GM23338 (cell line): ENCODE results near the gene WNT9A. TPM values are rescaled to one million over a fixed set of nuclear protein-coding genes. Genes with fewer than 3 reads are reported as not detected.

Source experiments
- ATAC-seq: fragments of 200-7000 bp; cut with Tn5 transposase; 3 replicates; pipeline ENCODE4 v1.9.1; 2020
- DNase-seq: peaks from one replicate; pipeline ENCODE4 v3.0.0-alpha.2; 2015; ENCODE audit warnings: low spot score
- H2AFZ ChIP-seq: fragments of 200-600 bp; sonication (generic); 2 replicates; pipeline ENCODE4 v1.8.0; 2016; ENCODE audit warnings: antibody characterized with exemption, mild to moderate bottlenecking, moderate library complexity
- H3F3A ChIP-seq: fragments of 200-600 bp; sonication (generic); replicated peaks from 2 replicates; pipeline ENCODE4 v1.8.0; 2017; ENCODE audit warnings: antibody characterized with exemption, mixed run types, low read depth
- H3K27ac ChIP-seq: fragments of 200-600 bp; sonication (generic); 2 replicates; pipeline ENCODE4 v1.6.1; 2016; ENCODE audit warnings: low read depth
- H3K27me3 ChIP-seq: fragments of 200-600 bp; sonication (generic); 2 replicates; pipeline ENCODE4 v1.8.0; 2016; ENCODE audit warnings: mild to moderate bottlenecking, mixed run types, moderate library complexity; ENCODE audit not compliant: insufficient read depth
- H3K36me3 ChIP-seq: fragments of 200-600 bp; sonication (generic); 2 replicates; pipeline ENCODE4 v1.8.0; 2016; ENCODE audit warnings: mild to moderate bottlenecking; ENCODE audit not compliant: insufficient read depth
- H3K4me1 ChIP-seq: fragments of 200-600 bp; sonication (generic); 2 replicates; pipeline ENCODE4 v1.8.0; 2016; ENCODE audit warnings: mild to moderate bottlenecking, moderate library complexity; ENCODE audit not compliant: insufficient read depth
- H3K4me2 ChIP-seq: fragments of 200-600 bp; sonication (generic); 2 replicates; pipeline ENCODE4 v1.7.1; 2017; ENCODE audit warnings: mixed run types
- H3K4me3 ChIP-seq: fragments of 200-600 bp; sonication (generic); 2 replicates; pipeline ENCODE4 v1.6.1; 2016; ENCODE audit warnings: mixed run types
- H3K79me2 ChIP-seq: fragments of 200-600 bp; sonication (generic); replicated peaks from 2 replicates; pipeline ENCODE4 v1.8.0; 2017; ENCODE audit warnings: mild to moderate bottlenecking; ENCODE audit not compliant: insufficient read depth
- H3K9me2 ChIP-seq: fragments of 200-600 bp; sonication (generic); 2 replicates; pipeline ENCODE4 v1.8.0; 2017; ENCODE audit not compliant: insufficient read depth
- H4K20me1 ChIP-seq: fragments of 200-600 bp; sonication (generic); replicated peaks from 2 replicates; pipeline ENCODE4 v1.8.0; 2017; ENCODE audit warnings: mild to moderate bottlenecking; ENCODE audit not compliant: insufficient read depth
- H3K27ac Mint-ChIP-seq: 2 replicates; pipeline ENCODE4 v1.8.0; 2020; ENCODE audit warnings: inconsistent platforms, mild to moderate bottlenecking, moderate library complexity, mixed read lengths
- H3K27me3 Mint-ChIP-seq: 3 replicates; pipeline ENCODE4 v1.8.0; 2022; ENCODE audit warnings: low read depth, mild to moderate bottlenecking, moderate library complexity, mixed read lengths, inconsistent platforms; ENCODE audit not compliant: insufficient read depth, poor library complexity
- H3K36me3 Mint-ChIP-seq: 3 replicates; pipeline ENCODE4 v1.8.0; 2021; ENCODE audit warnings: low read depth, mild to moderate bottlenecking, inconsistent platforms, moderate library complexity, mixed read lengths
- H3K4me1 Mint-ChIP-seq: 3 replicates; pipeline ENCODE4 v1.8.0; 2020; ENCODE audit warnings: mild to moderate bottlenecking, inconsistent platforms, mixed read lengths
- H3K4me3 Mint-ChIP-seq: 3 replicates; pipeline ENCODE4 v1.8.0; 2021; ENCODE audit warnings: moderate library complexity, mild to moderate bottlenecking, inconsistent platforms, mixed read lengths
- H3K9me3 Mint-ChIP-seq: 3 replicates; pipeline ENCODE4 v1.8.0; 2020; ENCODE audit warnings: moderate library complexity, mild to moderate bottlenecking, inconsistent platforms, mixed read lengths
- CREB1 ChIP-seq: fragments of 250-450 bp; sonication (Bioruptor Pico); IDR thresholded peaks from 2 replicates; pipeline ENCODE4 v1.5.0; 2020; ENCODE audit warnings: low read depth, mild to moderate bottlenecking, moderate library complexity
- EZH2 ChIP-seq: fragments of 200-600 bp; sonication (generic); IDR thresholded peaks from one replicate; pipeline ENCODE4 v1.8.0; 2017; ENCODE audit warnings: antibody characterized with exemption, mild to moderate bottlenecking, low read depth; ENCODE audit not compliant: unreplicated experiment
- EZH2phosphoT487 ChIP-seq: fragments of 200-600 bp; sonication (generic); IDR thresholded peaks from one replicate; pipeline ENCODE4 v1.8.1; 2018; ENCODE audit warnings: antibody characterized with exemption; ENCODE audit not compliant: unreplicated experiment
- JUNB ChIP-seq: IDR thresholded peaks from one replicate; pipeline ENCODE4 v1.6.1; 2016; ENCODE audit warnings: antibody characterized with exemption; ENCODE audit not compliant: unreplicated experiment
- NANOG ChIP-seq: IDR thresholded peaks from 2 replicates; pipeline ENCODE4 v1.6.1; 2016; ENCODE audit warnings: antibody characterized with exemption, borderline replicate concordance
- POLR2AphosphoS5 ChIP-seq: IDR thresholded peaks from 2 replicates; pipeline ENCODE4 v1.6.1; 2016; ENCODE audit warnings: antibody characterized with exemption, low read depth
- STAT1 ChIP-seq: IDR thresholded peaks from one replicate; pipeline ENCODE4 v1.6.1; 2016; ENCODE audit warnings: antibody characterized with exemption; ENCODE audit not compliant: unreplicated experiment
- ZNF114 ChIP-seq: fragments of 250-450 bp; sonication (Bioruptor Pico); IDR thresholded peaks from 2 replicates; pipeline ENCODE4 v1.5.0; 2020; ENCODE audit warnings: mild to moderate bottlenecking, moderate library complexity
- ZNF331 ChIP-seq: fragments of 250-450 bp; sonication (Bioruptor Pico); IDR thresholded peaks from 2 replicates; pipeline ENCODE4 v1.5.0; 2020; ENCODE audit warnings: low read depth, mild to moderate bottlenecking, moderate library complexity
- polyA plus RNA-seq: library from polyadenylated mRNA; unstranded; fragments of >200 nt; fragmentation: Nextera tagmentation; extraction: Ambion mirVana; gene quantifications from 2 replicates; pipeline ENCODE4 v1.2.1, GENCODE V29; 2016
- total RNA-seq: library from RNA; depleted of rRNA; stranded (reverse); fragments of >200 nt; shearing (Covaris generic); gene quantifications from 2 replicates; pipeline ENCODE4 v1.2.3, GENCODE V29; 2014
- TF ChIP-seq, protein P1 (sequence below): fragments of 250-450 bp; sonication (Bioruptor Pico); IDR thresholded peaks from 2 replicates; pipeline ENCODE4 v1.5.0; 2020; ENCODE audit warnings: mild to moderate bottlenecking, moderate library complexity
- TF ChIP-seq, protein P2 (sequence below), 2 experiments: fragments of 200-600 bp in 1 of 2; sonication (generic) in 1 of 2; conservative IDR thresholded peaks; 2 replicates each; pipeline versions ENCODE4 v1.5.1 to v1.6.1; 2016 to 2017; ENCODE audit warnings: antibody characterized with exemption in 2 of 2, low read depth in 2 of 2, mild to moderate bottlenecking in 2 of 2, moderate library complexity in 1 of 2
- TF ChIP-seq, protein P3 (sequence below): IDR thresholded peaks from 2 replicates; pipeline ENCODE4 v1.6.1; 2016; ENCODE audit warnings: antibody characterized with exemption
- TF ChIP-seq, protein P4 (sequence below): IDR thresholded peaks from one replicate; pipeline ENCODE4 v1.6.1; 2018; ENCODE audit warnings: antibody characterized with exemption; ENCODE audit not compliant: unreplicated experiment

The WNT9A gene
- total and polyA plus RNA-seq, 2 experiments from 2014 or later = 0.06 to 2.0 TPM

DNA sequence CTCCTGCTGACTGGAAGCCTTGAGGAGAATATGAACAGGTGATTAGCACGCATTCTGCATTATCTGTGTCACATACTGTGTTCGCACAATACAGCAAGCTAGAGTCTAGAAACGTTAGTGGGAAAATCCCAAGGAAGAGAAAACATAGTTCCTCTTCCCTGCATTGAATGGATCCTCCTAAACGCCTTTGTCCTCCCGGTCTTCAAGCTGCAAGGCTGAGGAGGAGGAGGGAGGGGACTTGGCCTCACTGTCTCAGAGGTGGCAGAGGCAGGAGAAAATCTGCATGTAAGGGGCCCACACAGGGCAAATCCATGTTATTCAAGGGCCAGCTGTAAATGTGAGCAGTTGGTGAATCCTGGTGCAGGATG is 34.4 kb downstream of the WNT9A start (continued):
- TF ChIP-seq JUNB = no peak
- no peak for TF ChIP-seq EZH2phosphoT487
- no peak for TF ChIP-seq EZH2

DNA sequence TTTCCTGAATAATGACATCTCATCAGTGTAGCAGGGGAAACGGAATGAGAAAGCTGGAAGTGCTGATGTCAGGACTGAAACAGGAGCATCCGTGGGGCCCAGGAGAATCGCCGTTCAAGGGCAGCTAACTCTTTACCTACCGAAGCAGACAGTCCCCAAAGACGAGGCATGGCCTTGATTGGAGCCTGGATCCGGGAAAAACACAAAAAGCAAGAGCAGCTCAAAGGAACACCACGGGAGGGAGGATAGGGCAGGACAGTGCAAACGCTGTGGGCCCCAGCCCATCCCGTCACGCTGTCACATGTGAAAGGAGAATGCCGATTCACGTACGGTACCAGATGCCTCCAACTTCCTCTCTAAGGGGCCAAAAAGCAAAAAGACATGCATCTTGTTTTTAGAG is 34.9 kb downstream of the WNT9A start:
- H3K27ac Mint-ChIP-seq = no peak overlapping the region
- no peaks in the 10 kb centered on the region for H3K9me3 Mint-ChIP-seq
- no peak overlapping the region; the same call in 1 of the 2 replicates for H2AFZ ChIP-seq
- H3K9me2 ChIP-seq = no peaks in the 10 kb centered on the region
- H3K27me3 ChIP-seq = no peaks in the 10 kb centered on the region
- peaks cover 18% of the 10 kb centered on the region for H3K4me1 ChIP-seq
- TF ChIP-seq, protein P1, sequence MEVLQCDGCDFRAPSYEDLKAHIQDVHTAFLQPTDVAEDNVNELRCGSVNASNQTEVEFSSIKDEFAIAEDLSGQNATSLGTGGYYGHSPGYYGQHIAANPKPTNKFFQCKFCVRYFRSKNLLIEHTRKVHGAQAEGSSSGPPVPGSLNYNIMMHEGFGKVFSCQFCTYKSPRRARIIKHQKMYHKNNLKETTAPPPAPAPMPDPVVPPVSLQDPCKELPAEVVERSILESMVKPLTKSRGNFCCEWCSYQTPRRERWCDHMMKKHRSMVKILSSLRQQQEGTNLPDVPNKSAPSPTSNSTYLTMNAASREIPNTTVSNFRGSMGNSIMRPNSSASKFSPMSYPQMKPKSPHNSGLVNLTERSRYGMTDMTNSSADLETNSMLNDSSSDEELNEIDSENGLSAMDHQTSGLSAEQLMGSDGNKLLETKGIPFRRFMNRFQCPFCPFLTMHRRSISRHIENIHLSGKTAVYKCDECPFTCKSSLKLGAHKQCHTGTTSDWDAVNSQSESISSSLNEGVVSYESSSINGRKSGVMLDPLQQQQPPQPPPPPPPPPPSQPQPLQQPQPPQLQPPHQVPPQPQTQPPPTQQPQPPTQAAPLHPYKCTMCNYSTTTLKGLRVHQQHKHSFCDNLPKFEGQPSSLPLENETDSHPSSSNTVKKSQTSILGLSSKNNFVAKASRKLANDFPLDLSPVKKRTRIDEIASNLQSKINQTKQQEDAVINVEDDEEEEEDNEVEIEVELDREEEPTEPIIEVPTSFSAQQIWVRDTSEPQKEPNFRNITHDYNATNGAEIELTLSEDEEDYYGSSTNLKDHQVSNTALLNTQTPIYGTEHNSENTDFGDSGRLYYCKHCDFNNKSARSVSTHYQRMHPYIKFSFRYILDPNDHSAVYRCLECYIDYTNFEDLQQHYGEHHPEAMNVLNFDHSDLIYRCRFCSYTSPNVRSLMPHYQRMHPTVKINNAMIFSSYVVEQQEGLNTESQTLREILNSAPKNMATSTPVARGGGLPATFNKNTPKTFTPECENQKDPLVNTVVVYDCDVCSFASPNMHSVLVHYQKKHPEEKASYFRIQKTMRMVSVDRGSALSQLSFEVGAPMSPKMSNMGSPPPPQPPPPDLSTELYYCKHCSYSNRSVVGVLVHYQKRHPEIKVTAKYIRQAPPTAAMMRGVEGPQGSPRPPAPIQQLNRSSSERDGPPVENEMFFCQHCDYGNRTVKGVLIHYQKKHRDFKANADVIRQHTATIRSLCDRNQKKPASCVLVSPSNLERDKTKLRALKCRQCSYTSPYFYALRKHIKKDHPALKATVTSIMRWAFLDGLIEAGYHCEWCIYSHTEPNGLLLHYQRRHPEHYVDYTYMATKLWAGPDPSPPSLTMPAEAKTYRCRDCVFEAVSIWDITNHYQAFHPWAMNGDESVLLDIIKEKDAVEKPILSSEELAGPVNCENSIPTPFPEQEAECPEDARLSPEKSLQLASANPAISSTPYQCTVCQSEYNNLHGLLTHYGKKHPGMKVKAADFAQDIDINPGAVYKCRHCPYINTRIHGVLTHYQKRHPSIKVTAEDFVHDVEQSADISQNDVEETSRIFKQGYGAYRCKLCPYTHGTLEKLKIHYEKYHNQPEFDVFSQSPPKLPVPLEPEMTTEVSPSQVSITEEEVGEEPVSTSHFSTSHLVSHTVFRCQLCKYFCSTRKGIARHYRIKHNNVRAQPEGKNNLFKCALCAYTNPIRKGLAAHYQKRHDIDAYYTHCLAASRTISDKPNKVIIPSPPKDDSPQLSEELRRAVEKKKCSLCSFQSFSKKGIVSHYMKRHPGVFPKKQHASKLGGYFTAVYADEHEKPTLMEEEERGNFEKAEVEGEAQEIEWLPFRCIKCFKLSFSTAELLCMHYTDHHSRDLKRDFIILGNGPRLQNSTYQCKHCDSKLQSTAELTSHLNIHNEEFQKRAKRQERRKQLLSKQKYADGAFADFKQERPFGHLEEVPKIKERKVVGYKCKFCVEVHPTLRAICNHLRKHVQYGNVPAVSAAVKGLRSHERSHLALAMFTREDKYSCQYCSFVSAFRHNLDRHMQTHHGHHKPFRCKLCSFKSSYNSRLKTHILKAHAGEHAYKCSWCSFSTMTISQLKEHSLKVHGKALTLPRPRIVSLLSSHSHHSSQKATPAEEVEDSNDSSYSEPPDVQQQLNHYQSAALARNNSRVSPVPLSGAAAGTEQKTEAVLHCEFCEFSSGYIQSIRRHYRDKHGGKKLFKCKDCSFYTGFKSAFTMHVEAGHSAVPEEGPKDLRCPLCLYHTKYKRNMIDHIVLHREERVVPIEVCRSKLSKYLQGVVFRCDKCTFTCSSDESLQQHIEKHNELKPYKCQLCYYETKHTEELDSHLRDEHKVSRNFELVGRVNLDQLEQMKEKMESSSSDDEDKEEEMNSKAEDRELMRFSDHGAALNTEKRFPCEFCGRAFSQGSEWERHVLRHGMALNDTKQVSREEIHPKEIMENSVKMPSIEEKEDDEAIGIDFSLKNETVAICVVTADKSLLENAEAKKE (CRISPR knock-in tag) = no peak
- no peak for TF ChIP-seq NANOG
- TF ChIP-seq STAT1 = no peak
- no peak for TF ChIP-seq EZH2phosphoT487
- TF ChIP-seq POLR2AphosphoS5 = no peak
- no peak for TF ChIP-seq ZNF331
- TF ChIP-seq CREB1 = no peak
- TF ChIP-seq, protein P2, sequence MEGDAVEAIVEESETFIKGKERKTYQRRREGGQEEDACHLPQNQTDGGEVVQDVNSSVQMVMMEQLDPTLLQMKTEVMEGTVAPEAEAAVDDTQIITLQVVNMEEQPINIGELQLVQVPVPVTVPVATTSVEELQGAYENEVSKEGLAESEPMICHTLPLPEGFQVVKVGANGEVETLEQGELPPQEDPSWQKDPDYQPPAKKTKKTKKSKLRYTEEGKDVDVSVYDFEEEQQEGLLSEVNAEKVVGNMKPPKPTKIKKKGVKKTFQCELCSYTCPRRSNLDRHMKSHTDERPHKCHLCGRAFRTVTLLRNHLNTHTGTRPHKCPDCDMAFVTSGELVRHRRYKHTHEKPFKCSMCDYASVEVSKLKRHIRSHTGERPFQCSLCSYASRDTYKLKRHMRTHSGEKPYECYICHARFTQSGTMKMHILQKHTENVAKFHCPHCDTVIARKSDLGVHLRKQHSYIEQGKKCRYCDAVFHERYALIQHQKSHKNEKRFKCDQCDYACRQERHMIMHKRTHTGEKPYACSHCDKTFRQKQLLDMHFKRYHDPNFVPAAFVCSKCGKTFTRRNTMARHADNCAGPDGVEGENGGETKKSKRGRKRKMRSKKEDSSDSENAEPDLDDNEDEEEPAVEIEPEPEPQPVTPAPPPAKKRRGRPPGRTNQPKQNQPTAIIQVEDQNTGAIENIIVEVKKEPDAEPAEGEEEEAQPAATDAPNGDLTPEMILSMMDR (conservative IDR thresholded peaks at IDR 0.05; ENCODE audit: low read depth in 2 of 2) = no peak
- no peak for TF ChIP-seq ZNF114 (CRISPR knock-in tag)
- TF ChIP-seq EZH2 = no peak
- TF ChIP-seq, protein P3, sequence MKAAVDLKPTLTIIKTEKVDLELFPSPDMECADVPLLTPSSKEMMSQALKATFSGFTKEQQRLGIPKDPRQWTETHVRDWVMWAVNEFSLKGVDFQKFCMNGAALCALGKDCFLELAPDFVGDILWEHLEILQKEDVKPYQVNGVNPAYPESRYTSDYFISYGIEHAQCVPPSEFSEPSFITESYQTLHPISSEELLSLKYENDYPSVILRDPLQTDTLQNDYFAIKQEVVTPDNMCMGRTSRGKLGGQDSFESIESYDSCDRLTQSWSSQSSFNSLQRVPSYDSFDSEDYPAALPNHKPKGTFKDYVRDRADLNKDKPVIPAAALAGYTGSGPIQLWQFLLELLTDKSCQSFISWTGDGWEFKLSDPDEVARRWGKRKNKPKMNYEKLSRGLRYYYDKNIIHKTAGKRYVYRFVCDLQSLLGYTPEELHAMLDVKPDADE = no peak
- TF ChIP-seq JUNB = no peak
- TF ChIP-seq, protein P4, sequence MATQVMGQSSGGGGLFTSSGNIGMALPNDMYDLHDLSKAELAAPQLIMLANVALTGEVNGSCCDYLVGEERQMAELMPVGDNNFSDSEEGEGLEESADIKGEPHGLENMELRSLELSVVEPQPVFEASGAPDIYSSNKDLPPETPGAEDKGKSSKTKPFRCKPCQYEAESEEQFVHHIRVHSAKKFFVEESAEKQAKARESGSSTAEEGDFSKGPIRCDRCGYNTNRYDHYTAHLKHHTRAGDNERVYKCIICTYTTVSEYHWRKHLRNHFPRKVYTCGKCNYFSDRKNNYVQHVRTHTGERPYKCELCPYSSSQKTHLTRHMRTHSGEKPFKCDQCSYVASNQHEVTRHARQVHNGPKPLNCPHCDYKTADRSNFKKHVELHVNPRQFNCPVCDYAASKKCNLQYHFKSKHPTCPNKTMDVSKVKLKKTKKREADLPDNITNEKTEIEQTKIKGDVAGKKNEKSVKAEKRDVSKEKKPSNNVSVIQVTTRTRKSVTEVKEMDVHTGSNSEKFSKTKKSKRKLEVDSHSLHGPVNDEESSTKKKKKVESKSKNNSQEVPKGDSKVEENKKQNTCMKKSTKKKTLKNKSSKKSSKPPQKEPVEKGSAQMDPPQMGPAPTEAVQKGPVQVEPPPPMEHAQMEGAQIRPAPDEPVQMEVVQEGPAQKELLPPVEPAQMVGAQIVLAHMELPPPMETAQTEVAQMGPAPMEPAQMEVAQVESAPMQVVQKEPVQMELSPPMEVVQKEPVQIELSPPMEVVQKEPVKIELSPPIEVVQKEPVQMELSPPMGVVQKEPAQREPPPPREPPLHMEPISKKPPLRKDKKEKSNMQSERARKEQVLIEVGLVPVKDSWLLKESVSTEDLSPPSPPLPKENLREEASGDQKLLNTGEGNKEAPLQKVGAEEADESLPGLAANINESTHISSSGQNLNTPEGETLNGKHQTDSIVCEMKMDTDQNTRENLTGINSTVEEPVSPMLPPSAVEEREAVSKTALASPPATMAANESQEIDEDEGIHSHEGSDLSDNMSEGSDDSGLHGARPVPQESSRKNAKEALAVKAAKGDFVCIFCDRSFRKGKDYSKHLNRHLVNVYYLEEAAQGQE = no peak
- H3K27me3 Mint-ChIP-seq = peaks cover 7% of the 10 kb centered on the region
- H3F3A ChIP-seq = no peaks in the 10 kb centered on the region
- H4K20me1 ChIP-seq = no peaks in the 10 kb centered on the region
- no peaks in the 10 kb centered on the region for H3K79me2 ChIP-seq
- no peak overlapping the region for H3K4me3 ChIP-seq
- no peaks in the 10 kb centered on the region for H3K36me3 ChIP-seq
- DNase-seq = peak; percentile 18
- peak; percentile 10 for ATAC-seq
- no peak overlapping the region for H3K27ac ChIP-seq
- no peaks in the 10 kb centered on the region; the same call in 2 of the 3 replicates for H3K36me3 Mint-ChIP-seq
- H3K4me2 ChIP-seq = no peak overlapping the region; the same call in 1 of the 2 replicates
- H3K4me1 Mint-ChIP-seq = peaks cover 35% of the 10 kb centered on the region
- no peak overlapping the region for H3K4me3 Mint-ChIP-seq
